Measurements from ENCODE around the gene LRRC47. TPM values are rescaled to one million over a fixed set of nuclear protein-coding genes. Genes with fewer than 3 reads are reported as not detected.

LRRC47 gene
- total RNA-seq, 5 donors from 2014 or later (not counting 1 experiment from before 2014, with no cell fraction given) = 37.3 to 49.1 (median 44.5) TPM

DNA sequence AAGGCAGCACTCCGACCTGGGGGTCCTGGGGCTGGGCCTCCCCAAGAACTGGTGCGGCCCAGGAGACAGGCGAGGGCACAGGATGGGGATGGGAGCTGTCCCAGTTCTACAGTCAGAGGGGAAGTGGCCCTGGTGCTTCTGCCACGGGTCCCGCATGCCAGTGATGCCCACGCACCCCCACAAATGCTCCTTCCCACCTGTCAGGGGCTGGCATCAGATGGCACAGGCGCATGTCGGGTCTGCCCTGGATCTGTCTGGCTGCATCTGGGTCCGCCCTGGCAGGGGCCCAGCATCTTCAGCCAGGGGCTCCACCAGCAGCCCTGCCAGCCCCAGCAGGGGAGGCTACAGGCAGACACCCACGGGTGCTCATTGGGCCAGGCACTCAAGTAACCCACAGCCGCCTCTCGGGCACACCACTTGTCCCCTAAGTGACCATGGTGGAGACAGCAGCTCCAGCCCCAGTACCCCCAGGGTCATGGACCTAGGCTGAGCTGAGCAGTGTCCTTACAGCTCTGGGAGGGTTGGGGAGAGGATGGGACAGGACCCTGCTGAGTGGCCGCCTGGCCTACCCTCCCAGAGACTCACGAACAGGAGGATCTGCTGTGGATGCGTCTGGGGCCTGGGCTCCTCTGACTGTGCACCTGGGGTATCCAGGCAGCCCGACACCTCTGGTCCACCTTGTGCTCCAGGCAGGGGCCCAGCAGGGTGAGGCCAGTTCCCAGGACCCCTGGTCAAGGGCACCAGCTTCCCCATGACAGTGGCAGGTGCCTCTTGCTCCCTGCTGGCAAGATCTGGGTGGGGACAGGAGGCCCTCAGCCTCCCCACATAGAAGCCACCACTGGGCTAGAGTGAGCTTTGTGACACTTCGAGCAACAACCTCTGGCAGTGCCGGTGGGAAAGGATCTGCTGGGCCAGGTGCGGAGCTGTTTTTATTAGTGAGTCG, 18.4 kb downstream of the LRRC47 start:
- no peak overlapping the region for H3K4me3 ChIP-seq (ENCODE audit: control insufficient read depth in 1 of 2, extremely low read depth in 1 of 2, low read length in 1 of 2)
- Mint-ChIP-seq H3K4me3 (no peak overlapping the region), H3K27me3 (no peaks in the 10 kb centered on the region), H3K36me3 (peaks cover 23% of the 10 kb centered on the region), H3K9me3 (no peaks in the 10 kb centered on the region), H3K4me1 (peaks cover 5 to 9% (median 7%) of the 10 kb centered on the region in 3 donors), H3K27ac (no peak overlapping the region)
- ATAC-seq (replicated peaks in 1 of 4) = no peak
- peaks cover 0 to 3% of the 10 kb centered on the region in 2 experiments for H3K27me3 ChIP-seq (replicated peaks in 1 of 2; ENCODE audit: control insufficient read depth in 2 of 2, extremely low read depth in 1 of 2, insufficient read depth in 2 of 2, low read length in 1 of 2)
- no peak overlapping the region for H3K27ac ChIP-seq (ENCODE audit: low read length)
- ChIA-PET CTCF (interaction anchor here in 1 of 2 donors (0.6 kb wide), 1 partner anchor 154 kb away, joined by 3 read pairs; no protein-coding TSS in a partner anchor), POLR2A (no interaction called here)
- peaks cover 12 to 38% of the 10 kb centered on the region in 2 donors for H3K36me3 ChIP-seq (ENCODE audit: control insufficient read depth in 2 of 2, extremely low read depth in 1 of 2, insufficient read depth in 1 of 2, low read length in 1 of 2)
- no peak for DNase-seq
- WGBS (ENCODE audit: insufficient coverage) = 80% methylated on average over 15 of the region's 20 CpGs
- H3K4me1 ChIP-seq (ENCODE audit: control insufficient read depth in 1 of 2, extremely low read depth in 1 of 2, insufficient read depth in 2 of 2, low read length in 2 of 2) = peaks cover 0 to 17% of the 10 kb centered on the region in 2 experiments
- H3K9me3 ChIP-seq = no peaks in the 10 kb centered on the region

DNA sequence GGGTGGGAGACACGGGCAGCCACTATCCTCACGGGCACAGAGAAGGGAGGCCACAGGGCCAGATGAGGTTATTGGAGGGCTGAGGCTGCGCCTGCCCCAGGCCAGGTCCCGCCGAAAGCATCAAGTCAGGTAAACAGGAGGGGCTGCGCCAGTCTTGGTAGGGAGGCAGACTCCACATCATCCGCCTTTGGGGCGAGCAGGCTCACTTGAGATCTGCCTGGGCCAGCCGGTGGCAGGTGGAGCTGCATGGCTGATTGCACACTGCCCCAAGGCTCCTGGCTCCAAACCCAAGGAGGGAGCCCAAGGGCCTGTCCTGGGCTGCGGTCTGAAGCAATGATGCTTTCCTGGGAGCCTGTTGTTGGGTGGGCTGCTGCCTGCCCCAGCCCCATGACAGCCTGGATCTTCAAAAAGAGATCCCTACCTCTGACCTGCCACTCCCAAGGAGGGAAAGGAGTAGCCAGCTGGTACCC, 19.2 kb downstream of the LRRC47 start:
- peaks cover 0 to 20% of the 10 kb centered on the region in 2 experiments for H3K4me1 ChIP-seq (ENCODE audit: control insufficient read depth in 1 of 2, extremely low read depth in 1 of 2, insufficient read depth in 2 of 2, low read length in 2 of 2)
- Mint-ChIP-seq H3K36me3 (peaks cover 18% of the 10 kb centered on the region), H3K9me3 (no peaks in the 10 kb centered on the region), H3K4me3 (no peak overlapping the region), H3K27ac (no peak overlapping the region), H3K4me1 (peaks cover 5 to 9% (median 7%) of the 10 kb centered on the region in 3 donors), H3K27me3 (no peaks in the 10 kb centered on the region)
- no peaks in the 10 kb centered on the region for H3K9me3 ChIP-seq
- ATAC-seq (replicated peaks in 1 of 4) (no peak), DNase-seq (no peak)
- H3K27me3 ChIP-seq (replicated peaks in 1 of 2; ENCODE audit: control insufficient read depth in 2 of 2, extremely low read depth in 1 of 2, insufficient read depth in 2 of 2, low read length in 1 of 2) = peaks cover 0 to 3% of the 10 kb centered on the region in 2 experiments
- peaks cover 12 to 30% of the 10 kb centered on the region in 2 donors for H3K36me3 ChIP-seq (ENCODE audit: control insufficient read depth in 2 of 2, extremely low read depth in 1 of 2, insufficient read depth in 1 of 2, low read length in 1 of 2)
- H3K27ac ChIP-seq (ENCODE audit: low read length) = no peak overlapping the region
- POLR2A ChIA-PET = no interaction called here
- WGBS (ENCODE audit: insufficient coverage) = 100% methylated on average over 7 of the region's 10 CpGs
- no peak overlapping the region for H3K4me3 ChIP-seq (ENCODE audit: control insufficient read depth in 1 of 2, extremely low read depth in 1 of 2, low read length in 1 of 2)
- CTCF ChIA-PET = no interaction called here

DNA sequence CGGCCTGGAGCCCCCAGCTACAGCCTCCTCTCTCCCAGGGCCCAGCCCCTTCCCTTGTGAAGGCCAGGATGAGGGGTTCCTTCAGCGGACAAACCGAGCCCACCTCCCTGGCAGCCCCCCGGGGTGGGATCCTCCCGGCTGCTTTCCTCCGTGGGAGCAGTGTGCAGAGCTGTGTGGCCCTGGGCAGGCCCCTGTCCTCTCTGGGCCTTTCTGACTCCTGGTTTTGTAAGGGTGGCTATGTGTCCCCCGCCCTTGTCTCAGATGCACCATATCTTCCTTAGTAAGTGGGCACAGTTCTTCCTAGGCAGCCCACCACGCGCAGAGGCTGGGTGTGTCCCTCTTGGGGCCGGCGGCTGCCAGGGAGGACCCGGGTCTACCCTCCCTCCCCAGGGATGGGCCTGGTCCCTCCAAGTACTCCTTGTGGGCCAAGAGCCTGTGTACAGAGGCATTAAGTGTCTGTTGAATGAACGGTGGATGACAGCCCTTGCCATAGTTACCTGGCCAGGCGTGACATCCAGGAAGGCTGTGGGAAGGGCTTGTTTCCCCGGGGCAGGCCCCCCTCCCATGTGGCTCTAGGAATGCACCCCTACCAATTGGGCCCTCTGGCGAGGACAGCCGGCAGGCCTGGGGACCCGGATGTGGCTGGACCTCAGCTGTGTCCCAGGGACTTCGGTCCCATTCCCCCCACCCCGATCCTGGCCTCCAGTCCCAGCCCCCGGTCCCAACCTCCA, 19.9 kb downstream of the LRRC47 start:
- peaks cover 0 to 6% of the 10 kb centered on the region in 2 experiments for H3K27me3 ChIP-seq (replicated peaks in 1 of 2; ENCODE audit: control insufficient read depth in 2 of 2, extremely low read depth in 1 of 2, insufficient read depth in 2 of 2, low read length in 1 of 2)
- H3K9me3 Mint-ChIP-seq = no peaks in the 10 kb centered on the region
- POLR2A ChIA-PET = no interaction called here
- 81% methylated on average over 10 of the region's 21 CpGs for WGBS (ENCODE audit: insufficient coverage)
- DNase-seq (no peak), ATAC-seq (replicated peaks in 1 of 4) (no peak)
- no peak overlapping the region for H3K4me3 Mint-ChIP-seq
- peaks cover 14% of the 10 kb centered on the region for H3K36me3 Mint-ChIP-seq
- no peaks in the 10 kb centered on the region for H3K9me3 ChIP-seq
- peaks cover 4 to 26% of the 10 kb centered on the region in 2 experiments for H3K4me1 ChIP-seq (ENCODE audit: control insufficient read depth in 1 of 2, extremely low read depth in 1 of 2, insufficient read depth in 2 of 2, low read length in 2 of 2)
- no peak overlapping the region for H3K4me3 ChIP-seq (ENCODE audit: control insufficient read depth in 1 of 2, extremely low read depth in 1 of 2, low read length in 1 of 2)
- H3K27me3 Mint-ChIP-seq = no peaks in the 10 kb centered on the region
- H3K4me1 Mint-ChIP-seq = peaks cover 9 to 14% (median 12%) of the 10 kb centered on the region in 3 donors
- H3K27ac ChIP-seq (ENCODE audit: low read length) = no peak overlapping the region
- H3K36me3 ChIP-seq (ENCODE audit: control insufficient read depth in 2 of 2, extremely low read depth in 1 of 2, insufficient read depth in 1 of 2, low read length in 1 of 2) = peaks cover 9 to 23% of the 10 kb centered on the region in 2 donors
- peak overlapping the region in 1 of 2 donors; percentile 22 for H3K27ac Mint-ChIP-seq
- CTCF ChIA-PET = interaction anchor here in 1 of 2 donors (0.7 to 1.2 kb wide), 2 partner anchors 20 to 23 kb away, joined by 3 to 7 read pairs; partner anchors contain the start of gene LRRC47

DNA sequence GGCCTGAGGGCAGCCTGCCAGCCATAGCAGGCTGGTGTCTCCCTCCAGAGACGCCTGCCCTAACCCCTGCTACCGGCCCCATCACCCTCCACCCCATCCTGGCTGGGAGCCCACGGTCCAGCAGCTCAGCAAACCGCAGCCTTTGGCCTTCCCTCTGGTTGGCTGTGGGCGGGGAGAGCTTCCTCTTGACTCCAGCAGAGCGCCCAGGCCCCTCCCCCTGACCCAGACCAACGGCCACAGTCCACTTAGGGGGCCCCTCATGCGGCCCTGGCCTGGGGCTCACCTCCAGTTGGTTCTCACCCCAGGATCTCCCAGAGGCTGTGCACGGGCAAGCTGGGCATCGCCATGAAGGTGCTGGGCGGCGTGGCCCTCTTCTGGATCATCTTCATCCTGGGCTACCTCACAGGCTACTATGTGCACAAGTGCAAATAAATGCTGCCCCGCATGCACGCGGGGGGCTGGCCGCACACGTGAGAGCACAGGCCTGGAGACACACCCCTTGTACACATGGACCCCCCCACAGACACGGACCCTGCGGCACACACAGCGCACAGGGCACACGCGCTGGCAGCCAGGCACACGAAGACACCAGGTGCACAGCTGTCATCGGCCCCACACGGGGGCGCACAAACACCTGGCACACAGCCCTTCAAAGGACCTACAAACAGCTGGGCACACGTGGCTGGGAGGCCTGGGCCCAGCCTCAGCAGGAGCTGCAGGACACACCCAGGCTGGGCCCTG, 20.6 kb downstream of the LRRC47 start:
- Mint-ChIP-seq H3K4me3 (no peak overlapping the region), H3K27me3 (no peaks in the 10 kb centered on the region), H3K9me3 (no peaks in the 10 kb centered on the region), H3K27ac (no peak overlapping the region), H3K4me1 (peaks cover 9 to 20% (median 12%) of the 10 kb centered on the region in 3 donors), H3K36me3 (peaks cover 14% of the 10 kb centered on the region)
- no peaks in the 10 kb centered on the region for H3K9me3 ChIP-seq
- peaks cover 0 to 6% of the 10 kb centered on the region in 2 experiments for H3K27me3 ChIP-seq (replicated peaks in 1 of 2; ENCODE audit: control insufficient read depth in 2 of 2, extremely low read depth in 1 of 2, insufficient read depth in 2 of 2, low read length in 1 of 2)
- peaks cover 4 to 15% of the 10 kb centered on the region in 2 donors for H3K36me3 ChIP-seq (ENCODE audit: control insufficient read depth in 2 of 2, extremely low read depth in 1 of 2, insufficient read depth in 1 of 2, low read length in 1 of 2)
- peak in 30 of 35 experiments; percentile 25 to 72 (median 42) for DNase-seq
- ChIA-PET POLR2A (no interaction called here), CTCF (interaction anchor here in 1 of 2 donors (0.7 to 1.2 kb wide), 2 partner anchors 21 to 24 kb away, joined by 3 to 7 read pairs; partner anchors contain the start of gene LRRC47)
- H3K4me3 ChIP-seq (ENCODE audit: control insufficient read depth in 1 of 2, extremely low read depth in 1 of 2, low read length in 1 of 2) = no peak overlapping the region
- peaks cover 7 to 33% of the 10 kb centered on the region in 2 experiments for H3K4me1 ChIP-seq (ENCODE audit: control insufficient read depth in 1 of 2, extremely low read depth in 1 of 2, insufficient read depth in 2 of 2, low read length in 2 of 2)
- ATAC-seq (replicated peaks in 1 of 4) = peak; percentile 21 to 42 (median 30)
- no peak overlapping the region for H3K27ac ChIP-seq (ENCODE audit: low read length)
- 28% methylated on average over 22 of the region's 27 CpGs for WGBS (ENCODE audit: insufficient coverage)

DNA sequence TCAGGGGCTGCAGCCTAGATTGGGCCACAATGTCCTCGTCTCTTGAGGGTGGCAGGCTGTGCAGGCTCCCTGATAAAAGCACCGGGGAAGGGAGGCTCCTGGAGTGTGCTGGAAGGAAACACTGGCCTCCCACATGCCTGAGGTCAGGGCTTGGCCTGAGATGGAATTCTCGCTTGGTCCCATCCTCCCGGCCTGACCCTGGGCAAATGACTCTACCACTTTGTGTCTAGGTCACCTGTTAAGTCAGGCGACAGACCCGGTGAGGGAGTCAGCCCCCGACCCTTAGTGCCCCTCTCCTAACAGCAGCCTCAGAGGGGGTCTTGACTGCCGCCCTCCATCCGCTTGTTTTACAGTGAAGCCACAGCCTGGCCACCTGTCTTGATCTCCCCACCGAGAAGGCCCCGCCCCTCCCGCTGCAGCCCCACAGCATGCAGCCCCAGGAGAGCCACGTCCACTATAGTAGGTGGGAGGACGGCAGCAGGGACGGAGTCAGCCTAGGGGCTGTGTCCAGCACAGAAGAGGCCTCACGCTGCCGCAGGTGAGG, 21.3 kb downstream of the LRRC47 start:
- H3K27me3 ChIP-seq (replicated peaks in 1 of 2; ENCODE audit: control insufficient read depth in 2 of 2, extremely low read depth in 1 of 2, insufficient read depth in 2 of 2, low read length in 1 of 2) = peaks cover 0 to 11% of the 10 kb centered on the region in 2 experiments
- ATAC-seq (replicated peaks in 1 of 4) (no peak), DNase-seq (no peak)
- H3K4me1 ChIP-seq (ENCODE audit: control insufficient read depth in 1 of 2, extremely low read depth in 1 of 2, insufficient read depth in 2 of 2, low read length in 2 of 2) = peaks cover 7 to 33% of the 10 kb centered on the region in 2 experiments
- H3K4me1 Mint-ChIP-seq = peaks cover 9 to 22% (median 12%) of the 10 kb centered on the region in 3 donors
- H3K27ac Mint-ChIP-seq = no peak overlapping the region
- no peaks in the 10 kb centered on the region for H3K27me3 Mint-ChIP-seq
- no peak overlapping the region for H3K4me3 Mint-ChIP-seq
- H3K27ac ChIP-seq (ENCODE audit: low read length) = no peak overlapping the region
- 73% methylated on average over 7 of the region's 17 CpGs for WGBS (ENCODE audit: insufficient coverage)
- POLR2A ChIA-PET = no interaction called here
- peaks cover 9% of the 10 kb centered on the region for H3K36me3 Mint-ChIP-seq
- H3K36me3 ChIP-seq (ENCODE audit: control insufficient read depth in 2 of 2, extremely low read depth in 1 of 2, insufficient read depth in 1 of 2, low read length in 1 of 2) = peaks cover 4 to 9% of the 10 kb centered on the region in 2 donors
- H3K9me3 Mint-ChIP-seq = no peaks in the 10 kb centered on the region
- no peaks in the 10 kb centered on the region for H3K9me3 ChIP-seq
- CTCF ChIA-PET = no interaction called here
- no peak overlapping the region for H3K4me3 ChIP-seq (ENCODE audit: control insufficient read depth in 1 of 2, extremely low read depth in 1 of 2, low read length in 1 of 2)

Measured in T-cell (primary cell).